HG03439 (cell line): ENCODE data around the gene AQP12A.
"Not testable (repeated sequence)": the region's sequence is repeated elsewhere in the genome, so short reads cannot be mapped to it uniquely, and the experiment has no call there.

Source experiments
- ATAC-seq: cut with Tn5 transposase; IDR thresholded peaks from one replicate; pipeline ENCODE4 v1.9.1; 2021; ENCODE audit warnings: mild to moderate bottlenecking, moderate library complexity; ENCODE audit not compliant: unreplicated experiment

The AQP12A gene

GRCh38 chr2:240686460-240686859, 5.2 kb upstream of the AQP12A start:
- no peak for ATAC-seq

GRCh38 chr2:240687045-240687740, 4.5 kb upstream of the AQP12A start:
- ATAC-seq, result no peak

- no peak for ATAC-seq
Observed at GRCh38 chr2:240687741-240688552, 3.7 kb upstream of the AQP12A start.

GRCh38 chr2:240688553-240688919, 3.1 kb upstream of the AQP12A start:
- no peak for ATAC-seq

- no peak for ATAC-seq
Observed at GRCh38 chr2:240689975-240690374, 1.7 kb upstream of the AQP12A start.

- not testable (repeated sequence) for ATAC-seq
Observed at GRCh38 chr2:240690421-240691074, 1.1 kb upstream of the AQP12A start.

GRCh38 chr2:240691075-240691427, 615 bp upstream of the AQP12A start:
- not testable (repeated sequence) for ATAC-seq

GRCh38 chr2:240692583-240693561, 1.2 kb downstream of the AQP12A start:
- not testable (repeated sequence) for ATAC-seq

- ATAC-seq, result not testable (repeated sequence)
Observed at GRCh38 chr2:240694304-240694703, 2.6 kb downstream of the AQP12A start.

- not testable (repeated sequence) for ATAC-seq
Observed at GRCh38 chr2:240695593-240695992, 3.9 kb downstream of the AQP12A start.

- not testable (repeated sequence) for ATAC-seq
Observed at GRCh38 chr2:240696469-240696868, 4.8 kb downstream of the AQP12A start.

- not testable (repeated sequence) for ATAC-seq
Observed at GRCh38 chr2:240698852-240699561, 7.3 kb downstream of the AQP12A start.

- ATAC-seq, result not testable (repeated sequence)
Observed at GRCh38 chr2:240699835-240700234, 8.2 kb downstream of the AQP12A start.

- ATAC-seq, result not testable (repeated sequence)
Observed at GRCh38 chr2:240700616-240701015, 8.9 kb downstream of the AQP12A start.

- no peak for ATAC-seq
Observed at GRCh38 chr2:240701091-240701735, 9.5 kb downstream of the AQP12A start.

- no peak for ATAC-seq
Observed at GRCh38 chr2:240701736-240702639, 10.3 kb downstream of the AQP12A start.

- no peak for ATAC-seq
Observed at GRCh38 chr2:240702640-240703011, 11.0 kb downstream of the AQP12A start.
